Measurements from ENCODE around the gene RNF130.

RNF130 gene

GRCh38 chr5:179915406-179915935 lies 156.1 kb downstream of the RNF130 start:
- no peak for ATAC-seq
- DNase-seq: no peak

GRCh38 chr5:179914032-179914755 lies 157.4 kb downstream of the RNF130 start:
- DNase-seq (no peak), ATAC-seq (peak; percentile 44)

GRCh38 chr5:179913461-179913860 lies 158.1 kb downstream of the RNF130 start:
- ATAC-seq (no peak), DNase-seq (no peak)

- DNase-seq: no peak
Observed at GRCh38 chr5:179912951-179913350, 158.6 kb downstream of the RNF130 start.

GRCh38 chr5:179912386-179912785 lies 159.2 kb downstream of the RNF130 start:
- ATAC-seq: no peak

More at GRCh38 chr5:179912951-179913350, 158.6 kb downstream of the RNF130 start:
- no peak for ATAC-seq

GRCh38 chr5:179909224-179909623 lies 162.3 kb downstream of the RNF130 start:
- ATAC-seq: no peak
- DNase-seq: no peak

More at GRCh38 chr5:179912386-179912785, 159.2 kb downstream of the RNF130 start:
- DNase-seq: no peak

GRCh38 chr5:179908528-179908927 lies 163.0 kb downstream of the RNF130 start:
- DNase-seq: peak; percentile 21
- ATAC-seq: no peak

GRCh38 chr5:179907556-179908324 lies 163.8 kb downstream of the RNF130 start, which contains the start of gene TBC1D9B:
TBC1D9B (minus strand) TSS chr5:179907897; CDS start chr5:179907821, 76 bp downstream.
- DNase-seq: peak; percentile 71
- peak; percentile 94 for ATAC-seq

GRCh38 chr5:179906795-179907555 lies 164.6 kb downstream of the RNF130 start:
- ATAC-seq: peak; percentile 10
- peak; percentile 37 for DNase-seq

- no peak for DNase-seq
- no peak for ATAC-seq
Observed at GRCh38 chr5:179906294-179906794, 165.2 kb downstream of the RNF130 start.

GRCh38 chr5:179905161-179905560 lies 166.4 kb downstream of the RNF130 start:
- ATAC-seq (no peak), DNase-seq (no peak)
